HEK293 (cell line): ENCODE results near the gene POLR1G.

Experiments
- CTCF ChIA-PET: fragments of 350-600 bp; formaldehyde crosslinking; extraction: SDS; loops from one replicate; lab custom pipeline; 2021; ENCODE audit warnings: antibody characterized with exemption; lab: Yijun Ruan, JAX
- POLR2A ChIA-PET: fragments of 300-600 bp; formaldehyde crosslinking; extraction: SDS; loops from one replicate; lab custom pipeline; 2020; ENCODE audit warnings: antibody characterized with exemption, inconsistent platforms; lab: Yijun Ruan, JAX
- H3K27ac ChIP-seq: fragments of 200-500 bp; sonication (Bioruptor generic); 2 replicates; pipeline ENCODE4 v1.5.1; 2014; ENCODE audit warnings: low read depth, low read length, control low read depth, inconsistent platforms; ENCODE audit errors: extremely low read depth
- H3K36me3 ChIP-seq, 2 experiments: fragments of 200-500 bp in 1 of 2; sonication (Bioruptor generic) in 1 of 2; 1 replicate in 1 of 2; 2 replicates in 1 of 2; pipeline ENCODE4 v1.5.1; 2014 to 2017; ENCODE audit warnings: inconsistent platforms in 2 of 2, low read length in 2 of 2; ENCODE audit not compliant: control insufficient read depth in 2 of 2, insufficient read depth in 1 of 2
- H3K4me1 ChIP-seq: fragments of 200-500 bp; sonication (Bioruptor generic); 2 replicates; pipeline ENCODE4 v1.5.1; 2014; ENCODE audit warnings: mild to moderate bottlenecking, low read length, inconsistent platforms; ENCODE audit not compliant: control insufficient read depth, insufficient read depth
- H3K4me3 ChIP-seq: 2 replicates; pipeline ENCODE4 v1.5.1; 2011; ENCODE audit warnings: low read depth, mild to moderate bottlenecking, control low read depth, low read length, moderate library complexity
- H3K9me3 ChIP-seq: fragments of 200-500 bp; sonication (Bioruptor generic); 2 replicates; pipeline ENCODE4 v1.5.1; 2014; ENCODE audit warnings: low read depth, low read length, inconsistent platforms; ENCODE audit not compliant: control insufficient read depth, insufficient read depth
- EGR2 ChIP-seq: fragments of 450-650 bp; formaldehyde crosslinking; IDR thresholded peaks from 2 replicates; pipeline ENCODE4 v1.5.1; 2016; ENCODE audit warnings: low read depth, missing biosample characterization, missing genetic modification characterization
- KLF9 ChIP-seq: fragments of 450-650 bp; formaldehyde crosslinking; IDR thresholded peaks from 2 replicates; pipeline ENCODE4 v1.5.1; 2016; ENCODE audit warnings: missing biosample characterization, missing genetic modification characterization, low read depth
- PRDM10 ChIP-seq: fragments of 450-650 bp; formaldehyde crosslinking; IDR thresholded peaks from 2 replicates; pipeline ENCODE4 v1.5.1; 2016; ENCODE audit warnings: missing biosample characterization, missing genetic modification characterization
- YY2 ChIP-seq: fragments of 450-650 bp; formaldehyde crosslinking; IDR thresholded peaks from 2 replicates; pipeline ENCODE4 v1.5.1; 2016; ENCODE audit warnings: missing biosample characterization, missing genetic modification characterization
- ZBTB20 ChIP-seq: fragments of 450-650 bp; formaldehyde crosslinking; IDR thresholded peaks from 2 replicates; pipeline ENCODE4 v1.5.1; 2016; ENCODE audit warnings: missing biosample characterization, missing genetic modification characterization
- ZFHX2 ChIP-seq: fragments of 450-650 bp; formaldehyde crosslinking; conservative IDR thresholded peaks from 2 replicates; pipeline ENCODE4 v1.5.1; 2016; ENCODE audit warnings: missing biosample characterization, missing genetic modification characterization
- ZNF146 ChIP-seq: fragments of 450-650 bp; formaldehyde crosslinking; IDR thresholded peaks from 2 replicates; pipeline ENCODE4 v1.5.1; 2016; ENCODE audit warnings: missing biosample characterization, missing genetic modification characterization
- ZNF2 ChIP-seq: fragments of 450-650 bp; formaldehyde crosslinking; IDR thresholded peaks from 2 replicates; pipeline ENCODE4 v1.5.1; 2016; ENCODE audit warnings: missing biosample characterization, missing genetic modification characterization
- ZNF391 ChIP-seq: fragments of 450-650 bp; formaldehyde crosslinking; IDR thresholded peaks from 2 replicates; pipeline ENCODE4 v1.5.1; 2016; ENCODE audit warnings: low read depth, missing biosample characterization, missing genetic modification characterization, borderline replicate concordance
- ZNF501 ChIP-seq: fragments of 450-650 bp; formaldehyde crosslinking; IDR thresholded peaks from 2 replicates; pipeline ENCODE4 v1.5.1; 2016; ENCODE audit warnings: missing biosample characterization, missing genetic modification characterization
- ZNF518A ChIP-seq: fragments of 450-650 bp; formaldehyde crosslinking; conservative IDR thresholded peaks from 2 replicates; pipeline ENCODE4 v1.5.1; 2016; ENCODE audit warnings: low read depth, missing biosample characterization, missing genetic modification characterization
- ZNF76 ChIP-seq: fragments of 450-650 bp; formaldehyde crosslinking; IDR thresholded peaks from 2 replicates; pipeline ENCODE4; 2016; ENCODE audit warnings: low read depth, missing biosample characterization, missing genetic modification characterization, borderline replicate concordance
- ZNF837 ChIP-seq: fragments of 450-650 bp; formaldehyde crosslinking; IDR thresholded peaks from 2 replicates; pipeline ENCODE4 v1.5.1; 2016; ENCODE audit warnings: missing biosample characterization, missing genetic modification characterization
- ZSCAN5A ChIP-seq: fragments of 450-650 bp; formaldehyde crosslinking; IDR thresholded peaks from 2 replicates; pipeline ENCODE4 v1.5.1; 2016; ENCODE audit warnings: missing biosample characterization, missing genetic modification characterization
- ZXDB ChIP-seq: fragments of 450-650 bp; formaldehyde crosslinking; IDR thresholded peaks from 2 replicates; pipeline ENCODE4 v1.5.1; 2016; ENCODE audit warnings: missing biosample characterization, missing genetic modification characterization

The POLR1G gene

GRCh38 chr19:45380107-45380506 is 26.3 kb upstream of the POLR1G start:
- no peak overlapping the region for H3K4me3 ChIP-seq
- no peak overlapping the region for H3K27ac ChIP-seq
- no peaks in the 10 kb centered on the region for H3K9me3 ChIP-seq
- ChIA-PET CTCF (interaction anchor here (1.0 to 1.7 kb wide), 2 partner anchors 22 to 24 kb away, joined by 4 read pairs; no protein-coding TSS in a partner anchor), POLR2A (interaction anchor here (0.6 kb wide), 1 partner anchor 14 kb away, joined by 4 read pairs; no protein-coding TSS in a partner anchor)
- no peaks in the 10 kb centered on the region for H3K4me1 ChIP-seq
- TF ChIP-seq PRDM10 (tag by site-specific recombination) (peak; percentile 85), ZFHX2 (tag by site-specific recombination) (peak; percentile 18; the same call in 1 of the 2 replicates), EGR2 (peak; percentile 50; the same call in 1 of the 2 replicates), ZNF2 (tag by site-specific recombination) (no peak)
- H3K36me3 ChIP-seq, result no peaks in the 10 kb centered on the region; a peak in 1 of 3 replicates

GRCh38 chr19:45382426-45382825 is 24.0 kb upstream of the POLR1G start:
- Histone ChIP-seq H3K9me3 (no peaks in the 10 kb centered on the region), H3K36me3 (no peaks in the 10 kb centered on the region; a peak in 1 of 3 replicates), H3K27ac (no peak overlapping the region), H3K4me3 (no peak overlapping the region), H3K4me1 (no peaks in the 10 kb centered on the region)
- TF ChIP-seq ZSCAN5A (tag by site-specific recombination) (no peak), ZXDB (tag by site-specific recombination) (no peak), KLF9 (no peak), YY2 (tag by site-specific recombination) (no peak), ZNF146 (no peak)
- ChIA-PET POLR2A (no interaction called here), CTCF (interaction anchor here (0.6 kb wide), 1 partner anchor 22 kb away, joined by 3 read pairs; no protein-coding TSS in a partner anchor)

GRCh38 chr19:45385392-45386221 is 20.8 kb upstream of the POLR1G start:
- Histone ChIP-seq H3K27ac (no peak overlapping the region), H3K9me3 (no peaks in the 10 kb centered on the region), H3K36me3 (no peaks in the 10 kb centered on the region; a peak in 1 of 3 replicates), H3K4me1 (no peaks in the 10 kb centered on the region), H3K4me3 (no peak overlapping the region)
- TF ChIP-seq ZNF391 (tag by site-specific recombination), result no peak
- CTCF ChIA-PET, result interaction anchor here (0.9 kb wide), 1 partner anchor 17 kb away, joined by 3 read pairs; no protein-coding TSS in a partner anchor
- POLR2A ChIA-PET, result no interaction called here

- Histone ChIP-seq H3K4me1 (no peaks in the 10 kb centered on the region), H3K4me3 (no peak overlapping the region), H3K36me3 (no peaks in the 10 kb centered on the region; a peak in 1 of 3 replicates), H3K9me3 (no peaks in the 10 kb centered on the region), H3K27ac (no peak overlapping the region)
- CTCF ChIA-PET, result interaction anchor here (0.6 to 3.0 kb wide), 4 partner anchors 11 to 246 kb away, joined by 4 to 28 read pairs (median 6); no protein-coding TSS in a partner anchor
- POLR2A ChIA-PET, result interaction anchor here (1.3 kb wide), 1 partner anchor 12 kb away, joined by 3 read pairs; no protein-coding TSS in a partner anchor
- TF ChIP-seq ZNF76 (tag by site-specific recombination) (peak; percentile 74; the same call in 1 of the 2 replicates), ZNF501 (no peak), ZNF518A (tag by site-specific recombination) (no peak), ZNF837 (tag by site-specific recombination) (no peak), ZBTB20 (tag by site-specific recombination) (peak; percentile 54), EGR2 (no peak)
Measured at GRCh38 chr19:45391346-45391745, 15.1 kb upstream of the POLR1G start.
